ENCODE data around the gene SEC31A.
"Not testable (repeated sequence)": the region's sequence is repeated elsewhere in the genome, so short reads cannot be mapped to it uniquely, and the experiment has no call there.

The SEC31A gene

GRCh38 chr4:82919386-82919785 lies 28.4 kb upstream of the SEC31A start:
- no peak overlapping the region for H3K4me3 ChIP-seq (ENCODE audit: low read depth, low read length)
- TF ChIP-seq CTCF (IDR thresholded peaks at IDR 0.05; ENCODE audit: borderline replicate concordance, insufficient read depth, low read depth, low read length): no peak

GRCh38 chr4:82918091-82918490 lies 27.1 kb upstream of the SEC31A start:
- TF ChIP-seq CTCF (IDR thresholded peaks at IDR 0.05; ENCODE audit: borderline replicate concordance, insufficient read depth, low read depth, low read length): no peak
- no peak overlapping the region for H3K4me3 ChIP-seq (ENCODE audit: low read depth, low read length)

GRCh38 chr4:82913968-82914367 lies 23.0 kb upstream of the SEC31A start:
- H3K4me3 ChIP-seq (ENCODE audit: low read depth, low read length): not testable (repeated sequence)

- no peak for TF ChIP-seq CTCF (IDR thresholded peaks at IDR 0.05; ENCODE audit: borderline replicate concordance, insufficient read depth, low read depth, low read length)
Observed at GRCh38 chr4:82913305-82913704, 22.4 kb upstream of the SEC31A start.

GRCh38 chr4:82909326-82909725 lies 18.4 kb upstream of the SEC31A start:
- H3K4me3 ChIP-seq (ENCODE audit: low read depth, low read length): no peak overlapping the region
- TF ChIP-seq CTCF (IDR thresholded peaks at IDR 0.05; ENCODE audit: borderline replicate concordance, insufficient read depth, low read depth, low read length): no peak

More at GRCh38 chr4:82913305-82913704, 22.4 kb upstream of the SEC31A start:
- no peak overlapping the region for H3K4me3 ChIP-seq (ENCODE audit: low read depth, low read length)

- no peak overlapping the region for H3K4me3 ChIP-seq (ENCODE audit: low read depth, low read length)
- no peak for TF ChIP-seq CTCF (IDR thresholded peaks at IDR 0.05; ENCODE audit: borderline replicate concordance, insufficient read depth, low read depth, low read length)
Observed at GRCh38 chr4:82906469-82906868, 15.5 kb upstream of the SEC31A start.

GRCh38 chr4:82905205-82905604 lies 14.3 kb upstream of the SEC31A start:
- TF ChIP-seq CTCF (IDR thresholded peaks at IDR 0.05; ENCODE audit: borderline replicate concordance, insufficient read depth, low read depth, low read length): no peak

GRCh38 chr4:82903737-82904136 lies 12.8 kb upstream of the SEC31A start:
- H3K4me3 ChIP-seq (ENCODE audit: low read depth, low read length): no peak overlapping the region
- TF ChIP-seq CTCF (IDR thresholded peaks at IDR 0.05; ENCODE audit: borderline replicate concordance, insufficient read depth, low read depth, low read length): no peak

More at GRCh38 chr4:82905205-82905604, 14.3 kb upstream of the SEC31A start:
- H3K4me3 ChIP-seq (ENCODE audit: low read depth, low read length): no peak overlapping the region

Measured in GM12875 (cell line).